Lower leg skin (tissue), 4 donors: Measurements from ENCODE around the gene PTPRZ1. TPM values are rescaled to one million over a fixed set of nuclear protein-coding genes. Genes with fewer than 3 reads are reported as not detected.

Source experiments
- DNase-seq, 2 donors: peaks; one replicate each; pipeline ENCODE4 v3.0.0-alpha.2; 2019; ENCODE audit warnings: low spot score in 2 of 2
- H3K4me3 ChIP-seq: fragments of 200-600 bp; sonication (generic); 2 replicates; pipeline ENCODE4 v1.5.1; 2017; ENCODE audit warnings: mild to moderate bottlenecking, low read depth; ENCODE audit not compliant: poor library complexity, severe bottlenecking
- POLR2A ChIP-seq, 2 donors: fragments of 450-650 bp; IDR thresholded peaks; one replicate each; pipeline ENCODE4 v1.6.1; 2016 to 2017; ENCODE audit warnings: antibody characterized with exemption in 2 of 2, mild to moderate bottlenecking in 1 of 2, moderate library complexity in 1 of 2
- WGBS, 2 donors: methylation state at CpG; one replicate each; pipeline ENCODE4 v1.1.5; 2018; 5-methylcytosine and 5-hydroxymethylcytosine counted together
- intact Hi-C: fragments of 100-400 bp; cut with DNase I; formaldehyde crosslinking; loops from one replicate; pipeline ENCODE4 v1.15.0; 2023; ENCODE audit warnings: low total_unique reads
- total RNA-seq, 4 donors: library from RNA; depleted of rRNA; stranded (reverse); fragments of >200 nt; gene quantifications; one replicate each; pipeline ENCODE4 v1.1.0, GENCODE V29; 2016
- TF ChIP-seq, protein P1 (sequence below), 3 donors: fragments of 450-650 bp; IDR thresholded peaks; one replicate each; pipeline ENCODE4 v1.5.1; 2016; ENCODE audit warnings: antibody characterized with exemption in 3 of 3, mild to moderate bottlenecking in 3 of 3, moderate library complexity in 2 of 3

Gene PTPRZ1
- total RNA-seq, 4 donors from 2014 or later = 26.1 to 63.7 (median 46.3) TPM

DNA sequence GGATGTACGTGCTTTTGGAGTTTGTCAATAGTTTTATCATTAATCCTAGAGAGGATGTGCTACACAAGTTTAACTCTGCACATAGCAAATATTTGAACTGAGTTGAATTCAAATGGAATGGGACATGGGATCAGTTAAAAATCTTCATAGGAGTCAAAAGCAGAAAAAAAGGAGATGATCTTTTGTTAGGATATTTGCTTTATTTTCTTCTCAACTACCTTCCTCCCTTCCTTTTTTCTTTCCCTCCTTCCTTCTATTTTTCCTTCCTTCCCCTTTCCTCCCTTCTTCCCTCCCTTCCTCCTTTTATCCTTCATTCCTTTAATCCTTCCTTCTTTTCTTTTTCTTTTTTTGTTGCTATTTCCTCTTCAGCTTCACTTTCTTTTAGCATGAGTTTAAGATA is 6.6 kb downstream of the PTPRZ1 start:
- no peak overlapping the region for H3K4me3 ChIP-seq
- WGBS, 2 donors = 70 to 79% methylated on average over 1 of the region's 1 CpG
- intact Hi-C loops = no loop called here

DNA sequence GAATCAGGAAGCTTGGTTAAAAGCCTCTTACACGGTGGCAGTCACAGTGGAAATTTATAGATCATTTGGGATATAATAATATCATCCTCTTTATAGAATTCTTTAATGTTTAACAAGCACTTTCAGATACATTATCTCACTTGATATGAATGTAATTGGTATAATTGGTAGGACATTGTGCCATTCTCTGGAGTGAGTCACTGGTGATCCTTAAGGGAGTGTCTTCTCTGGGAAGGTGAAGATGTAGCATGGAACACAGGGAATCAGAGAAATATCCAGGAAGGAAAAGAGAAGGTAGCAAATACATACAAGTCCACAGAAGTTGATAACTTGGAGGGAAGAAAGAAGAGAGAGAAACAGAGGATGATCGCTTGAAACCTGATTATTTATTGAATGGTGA is 9.8 kb downstream of the PTPRZ1 start:
- 69 to 72% methylated on average over 2 of the region's 2 CpGs for WGBS, 2 donors
- no peak overlapping the region for H3K4me3 ChIP-seq
- no peak for TF ChIP-seq POLR2A (IDR thresholded peaks at IDR 0.05)
- TF ChIP-seq, protein P1, sequence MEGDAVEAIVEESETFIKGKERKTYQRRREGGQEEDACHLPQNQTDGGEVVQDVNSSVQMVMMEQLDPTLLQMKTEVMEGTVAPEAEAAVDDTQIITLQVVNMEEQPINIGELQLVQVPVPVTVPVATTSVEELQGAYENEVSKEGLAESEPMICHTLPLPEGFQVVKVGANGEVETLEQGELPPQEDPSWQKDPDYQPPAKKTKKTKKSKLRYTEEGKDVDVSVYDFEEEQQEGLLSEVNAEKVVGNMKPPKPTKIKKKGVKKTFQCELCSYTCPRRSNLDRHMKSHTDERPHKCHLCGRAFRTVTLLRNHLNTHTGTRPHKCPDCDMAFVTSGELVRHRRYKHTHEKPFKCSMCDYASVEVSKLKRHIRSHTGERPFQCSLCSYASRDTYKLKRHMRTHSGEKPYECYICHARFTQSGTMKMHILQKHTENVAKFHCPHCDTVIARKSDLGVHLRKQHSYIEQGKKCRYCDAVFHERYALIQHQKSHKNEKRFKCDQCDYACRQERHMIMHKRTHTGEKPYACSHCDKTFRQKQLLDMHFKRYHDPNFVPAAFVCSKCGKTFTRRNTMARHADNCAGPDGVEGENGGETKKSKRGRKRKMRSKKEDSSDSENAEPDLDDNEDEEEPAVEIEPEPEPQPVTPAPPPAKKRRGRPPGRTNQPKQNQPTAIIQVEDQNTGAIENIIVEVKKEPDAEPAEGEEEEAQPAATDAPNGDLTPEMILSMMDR (IDR thresholded peaks at IDR 0.05) = no peak
- DNase-seq = no peak
- intact Hi-C loops = no loop called here

More for the DNA sequence above, 6.6 kb downstream of the PTPRZ1 start:
- no peak for DNase-seq
- TF ChIP-seq, protein P1 (IDR thresholded peaks at IDR 0.05) = no peak
- TF ChIP-seq POLR2A (IDR thresholded peaks at IDR 0.05) = no peak

DNA sequence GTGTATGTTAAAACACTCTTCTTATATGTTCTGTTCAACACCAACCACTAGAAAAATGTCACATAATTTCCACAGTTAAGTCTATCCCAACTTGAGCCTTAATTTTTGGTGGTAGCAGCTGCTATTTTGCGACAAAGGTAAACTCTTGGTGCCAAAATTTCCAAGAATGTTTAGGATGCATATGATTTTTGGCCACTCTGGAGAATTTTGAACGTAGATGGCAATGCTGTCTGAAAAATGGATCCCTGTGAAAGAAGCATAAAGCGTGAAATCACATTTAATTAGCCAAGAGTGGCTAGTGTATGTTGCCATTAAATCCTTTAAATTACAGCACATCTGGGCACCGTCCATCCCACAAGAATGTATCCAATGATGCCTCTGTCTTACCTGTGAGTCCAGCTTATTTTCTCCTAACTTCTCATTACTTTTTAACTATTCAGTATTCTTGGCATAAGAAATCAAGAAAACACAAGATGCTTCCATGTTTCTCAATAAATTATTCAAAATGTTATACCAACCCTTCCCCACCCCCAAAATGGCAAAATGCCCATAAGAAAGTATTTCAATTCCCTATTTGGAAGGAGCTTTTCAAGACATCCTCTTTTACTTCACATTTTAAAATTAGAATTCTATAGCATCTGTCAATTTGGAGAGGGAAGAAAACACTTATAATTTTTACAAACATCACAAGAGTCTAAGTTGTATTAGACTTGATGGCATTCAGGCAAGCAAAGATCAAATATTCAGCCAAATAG is 12.4 kb downstream of the PTPRZ1 start:
- H3K4me3 ChIP-seq = no peak overlapping the region
- 60 to 87% methylated on average over 4 of the region's 4 CpGs for whole genome bisulfite sequencing, 2 donors
- intact Hi-C loops = no loop called here
- no peak for DNase-seq
- no peak for TF ChIP-seq POLR2A (IDR thresholded peaks at IDR 0.05)
- TF ChIP-seq, protein P1 (IDR thresholded peaks at IDR 0.05) = no peak

DNA sequence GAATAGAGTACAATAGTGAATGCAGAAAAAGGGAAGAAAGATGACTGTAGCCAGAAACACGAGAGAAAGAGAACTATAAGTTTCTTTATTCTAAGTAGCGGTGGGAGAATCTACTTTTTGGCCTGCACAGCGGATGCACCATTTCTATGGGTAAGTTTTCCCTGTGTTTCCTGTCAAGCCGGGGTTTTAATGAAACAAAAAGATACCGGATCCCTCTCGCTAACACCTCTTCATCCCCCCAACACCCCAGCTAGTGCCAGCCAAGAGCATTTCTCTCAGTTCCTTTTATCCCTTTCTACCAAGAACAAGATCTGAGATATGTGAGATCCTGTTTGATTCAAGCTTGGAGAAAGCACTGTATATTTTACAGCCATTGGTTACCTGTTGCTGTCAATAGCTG is 14.7 kb downstream of the PTPRZ1 start:
- TF ChIP-seq, protein P1 (IDR thresholded peaks at IDR 0.05) = no peak
- no peak for TF ChIP-seq POLR2A (IDR thresholded peaks at IDR 0.05)
- 86 to 88% methylated on average over 6 of the region's 6 CpGs for WGBS, 2 donors
- intact Hi-C loops = no loop called here

DNA sequence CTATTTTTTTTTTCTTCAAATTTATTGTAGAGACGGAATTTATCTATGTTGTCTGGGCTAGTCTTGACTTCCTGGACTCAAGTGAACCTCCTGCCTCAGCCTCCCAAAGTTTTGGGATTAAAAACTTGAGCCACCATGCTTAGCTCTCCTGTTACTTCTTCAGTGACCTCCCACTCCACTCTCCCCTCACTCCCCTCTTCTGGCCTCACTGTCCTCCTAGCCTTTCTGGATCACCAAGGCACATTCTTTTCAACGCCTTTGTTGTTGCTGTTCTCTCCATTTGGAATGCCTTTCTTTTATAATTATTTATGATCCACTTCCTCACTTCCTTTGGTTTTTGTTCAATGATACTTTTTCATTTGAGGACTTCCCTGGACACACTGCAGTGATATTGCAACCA is 17.9 kb downstream of the PTPRZ1 start:
- WGBS, 2 donors = 73 to 83% methylated on average over 2 of the region's 2 CpGs
- DNase-seq = no peak
- intact Hi-C loops = no loop called here
- TF ChIP-seq, protein P1 (IDR thresholded peaks at IDR 0.05) = no peak
- TF ChIP-seq POLR2A (IDR thresholded peaks at IDR 0.05) = no peak
- H3K4me3 ChIP-seq = no peak overlapping the region

More for the DNA sequence above, 14.7 kb downstream of the PTPRZ1 start:
- no peak overlapping the region for H3K4me3 ChIP-seq
- DNase-seq = no peak

DNA sequence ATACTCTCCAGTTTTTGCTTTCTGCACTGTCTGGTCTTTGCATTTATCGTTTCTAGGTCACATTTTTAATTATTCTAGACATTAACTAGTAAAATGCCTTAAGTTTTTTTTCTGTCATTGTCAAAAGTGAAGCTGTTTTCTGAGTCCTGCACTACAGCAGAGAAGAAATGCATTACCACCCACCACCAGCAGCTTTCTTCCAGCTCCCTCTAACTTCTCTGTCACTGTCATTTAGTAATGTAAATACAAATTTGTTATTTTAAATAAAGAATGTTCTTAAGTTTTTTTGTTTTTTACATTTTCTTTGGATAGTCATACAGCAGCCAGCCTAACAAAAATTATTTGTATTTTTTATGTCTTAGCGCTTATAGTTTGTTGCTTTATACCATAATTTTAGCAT is 18.8 kb downstream of the PTPRZ1 start:
- intact Hi-C loops = no loop called here
- no peak for DNase-seq
- 70 to 72% methylated on average over 2 of the region's 2 CpGs for WGBS, 2 donors
- no peak overlapping the region for H3K4me3 ChIP-seq
- TF ChIP-seq POLR2A (IDR thresholded peaks at IDR 0.05) = no peak
- TF ChIP-seq, protein P1 (IDR thresholded peaks at IDR 0.05) = no peak
